ENCODE results near the gene CACNG5. TPM values are rescaled to one million over a fixed set of nuclear protein-coding genes. Genes with fewer than 3 reads are reported as not detected.

Gene CACNG5
- total RNA-seq, 1 donor from 2014 or later, result not detected

- Mint-ChIP-seq H3K4me3 (ENCODE audit: low read depth) (no peak overlapping the region), H3K27me3 (peaks cover 5% of the 10 kb centered on the region), H3K9me3 (ENCODE audit: low read depth) (peaks cover 11% of the 10 kb centered on the region), H3K4me1 (ENCODE audit: low read depth) (no peaks in the 10 kb centered on the region), H3K36me3 (ENCODE audit: insufficient read depth) (no peaks in the 10 kb centered on the region), H3K27ac (no peak overlapping the region)
- no peak for DNase-seq (ENCODE audit: low spot score, unreplicated experiment)
- no peak for TF ChIP-seq CTCF (IDR thresholded peaks at IDR 0.05; ENCODE audit: unreplicated experiment)
These were observed 28.9 kb downstream of the CACNG5 start for GRCh38 chr17:66863820-66864219.

GRCh38 chr17:66865151-66865550, 30.2 kb downstream of the CACNG5 start:
- no peak for DNase-seq (ENCODE audit: low spot score, unreplicated experiment)
- Mint-ChIP-seq H3K27ac (no peak overlapping the region), H3K9me3 (ENCODE audit: low read depth) (peaks cover 13% of the 10 kb centered on the region), H3K36me3 (ENCODE audit: insufficient read depth) (no peaks in the 10 kb centered on the region), H3K4me1 (ENCODE audit: low read depth) (no peaks in the 10 kb centered on the region), H3K4me3 (ENCODE audit: low read depth) (no peak overlapping the region), H3K27me3 (no peaks in the 10 kb centered on the region)
- TF ChIP-seq CTCF (IDR thresholded peaks at IDR 0.05; ENCODE audit: unreplicated experiment), result no peak

- Mint-ChIP-seq H3K9me3 (ENCODE audit: low read depth) (peaks cover 2% of the 10 kb centered on the region), H3K4me1 (ENCODE audit: low read depth) (no peaks in the 10 kb centered on the region), H3K4me3 (ENCODE audit: low read depth) (no peak overlapping the region), H3K36me3 (ENCODE audit: insufficient read depth) (no peaks in the 10 kb centered on the region), H3K27me3 (peaks cover 10% of the 10 kb centered on the region), H3K27ac (no peak overlapping the region)
- no peak for DNase-seq (ENCODE audit: low spot score, unreplicated experiment)
- no peak for TF ChIP-seq CTCF (IDR thresholded peaks at IDR 0.05; ENCODE audit: unreplicated experiment)
These were observed 39.0 kb downstream of the CACNG5 start for GRCh38 chr17:66873962-66874361.

- Mint-ChIP-seq H3K36me3 (ENCODE audit: insufficient read depth) (no peaks in the 10 kb centered on the region), H3K4me3 (ENCODE audit: low read depth) (no peak overlapping the region), H3K27ac (no peak overlapping the region), H3K27me3 (peaks cover 13% of the 10 kb centered on the region), H3K4me1 (ENCODE audit: low read depth) (no peaks in the 10 kb centered on the region), H3K9me3 (ENCODE audit: low read depth) (peaks cover 16% of the 10 kb centered on the region)
- no peak for DNase-seq (ENCODE audit: low spot score, unreplicated experiment)
- TF ChIP-seq CTCF (IDR thresholded peaks at IDR 0.05; ENCODE audit: unreplicated experiment), result no peak
These were observed 50.0 kb downstream of the CACNG5 start for GRCh38 chr17:66884931-66885330.

- Mint-ChIP-seq H3K27ac (no peak overlapping the region), H3K4me3 (ENCODE audit: low read depth) (no peak overlapping the region), H3K9me3 (ENCODE audit: low read depth) (peaks cover 16% of the 10 kb centered on the region)
These were observed 50.5 kb downstream of the CACNG5 start for GRCh38 chr17:66885417-66885816.

More at GRCh38 chr17:66885417-66885816, 50.5 kb downstream of the CACNG5 start:
- peaks cover 13% of the 10 kb centered on the region for H3K27me3 Mint-ChIP-seq
- H3K36me3 Mint-ChIP-seq (ENCODE audit: insufficient read depth), result no peaks in the 10 kb centered on the region
- H3K4me1 Mint-ChIP-seq (ENCODE audit: low read depth), result no peaks in the 10 kb centered on the region
- no peak for TF ChIP-seq CTCF (IDR thresholded peaks at IDR 0.05; ENCODE audit: unreplicated experiment)
- no peak for DNase-seq (ENCODE audit: low spot score, unreplicated experiment)

All from progenitor cell of endocrine pancreas (in vitro differentiated cells).